ENCODE measurements around the gene GALNT5. TPM values are rescaled to one million over a fixed set of nuclear protein-coding genes. Genes with fewer than 3 reads are reported as not detected.
A peak's percentile ranks its signal among the peaks of the same experiment; 100 is the strongest.

GALNT5 gene
- total RNA-seq, 1 donor from 2014 or later, result 1.7 TPM

DNA sequence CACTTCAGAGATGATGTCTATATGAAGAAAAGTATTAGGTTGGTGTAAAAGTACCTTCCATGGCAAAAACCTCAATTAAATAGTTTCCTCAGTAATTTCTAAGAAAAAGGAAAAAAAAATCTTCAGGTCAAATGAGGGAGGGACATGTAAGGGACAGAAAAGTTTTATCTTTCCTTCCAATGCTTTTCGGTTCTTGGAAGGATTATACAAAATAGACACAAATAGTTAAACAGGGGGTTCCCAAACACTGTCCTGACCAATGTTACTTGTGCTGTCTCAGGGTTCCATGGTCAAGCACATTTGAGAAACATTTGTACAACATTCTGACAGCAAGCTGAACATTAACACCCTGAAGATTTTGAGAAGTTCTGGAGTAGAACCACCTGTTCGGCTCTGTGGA lies 46.1 kb downstream of the GALNT5 start:
- Mint-ChIP-seq H3K4me1 (ENCODE audit: unreplicated experiment) (peaks cover 8% of the 10 kb centered on the region), H3K4me3 (no peak overlapping the region), H3K27me3 (peaks cover 10% of the 10 kb centered on the region), H3K36me3 (no peaks in the 10 kb centered on the region), H3K27ac (no peak overlapping the region), H3K9me3 (no peaks in the 10 kb centered on the region)
- TF ChIP-seq, protein P1, sequence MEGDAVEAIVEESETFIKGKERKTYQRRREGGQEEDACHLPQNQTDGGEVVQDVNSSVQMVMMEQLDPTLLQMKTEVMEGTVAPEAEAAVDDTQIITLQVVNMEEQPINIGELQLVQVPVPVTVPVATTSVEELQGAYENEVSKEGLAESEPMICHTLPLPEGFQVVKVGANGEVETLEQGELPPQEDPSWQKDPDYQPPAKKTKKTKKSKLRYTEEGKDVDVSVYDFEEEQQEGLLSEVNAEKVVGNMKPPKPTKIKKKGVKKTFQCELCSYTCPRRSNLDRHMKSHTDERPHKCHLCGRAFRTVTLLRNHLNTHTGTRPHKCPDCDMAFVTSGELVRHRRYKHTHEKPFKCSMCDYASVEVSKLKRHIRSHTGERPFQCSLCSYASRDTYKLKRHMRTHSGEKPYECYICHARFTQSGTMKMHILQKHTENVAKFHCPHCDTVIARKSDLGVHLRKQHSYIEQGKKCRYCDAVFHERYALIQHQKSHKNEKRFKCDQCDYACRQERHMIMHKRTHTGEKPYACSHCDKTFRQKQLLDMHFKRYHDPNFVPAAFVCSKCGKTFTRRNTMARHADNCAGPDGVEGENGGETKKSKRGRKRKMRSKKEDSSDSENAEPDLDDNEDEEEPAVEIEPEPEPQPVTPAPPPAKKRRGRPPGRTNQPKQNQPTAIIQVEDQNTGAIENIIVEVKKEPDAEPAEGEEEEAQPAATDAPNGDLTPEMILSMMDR (conservative IDR thresholded peaks at IDR 0.05), result no peak
- DNase-seq (ENCODE audit: extremely low spot score, unreplicated experiment), result no peak

DNA sequence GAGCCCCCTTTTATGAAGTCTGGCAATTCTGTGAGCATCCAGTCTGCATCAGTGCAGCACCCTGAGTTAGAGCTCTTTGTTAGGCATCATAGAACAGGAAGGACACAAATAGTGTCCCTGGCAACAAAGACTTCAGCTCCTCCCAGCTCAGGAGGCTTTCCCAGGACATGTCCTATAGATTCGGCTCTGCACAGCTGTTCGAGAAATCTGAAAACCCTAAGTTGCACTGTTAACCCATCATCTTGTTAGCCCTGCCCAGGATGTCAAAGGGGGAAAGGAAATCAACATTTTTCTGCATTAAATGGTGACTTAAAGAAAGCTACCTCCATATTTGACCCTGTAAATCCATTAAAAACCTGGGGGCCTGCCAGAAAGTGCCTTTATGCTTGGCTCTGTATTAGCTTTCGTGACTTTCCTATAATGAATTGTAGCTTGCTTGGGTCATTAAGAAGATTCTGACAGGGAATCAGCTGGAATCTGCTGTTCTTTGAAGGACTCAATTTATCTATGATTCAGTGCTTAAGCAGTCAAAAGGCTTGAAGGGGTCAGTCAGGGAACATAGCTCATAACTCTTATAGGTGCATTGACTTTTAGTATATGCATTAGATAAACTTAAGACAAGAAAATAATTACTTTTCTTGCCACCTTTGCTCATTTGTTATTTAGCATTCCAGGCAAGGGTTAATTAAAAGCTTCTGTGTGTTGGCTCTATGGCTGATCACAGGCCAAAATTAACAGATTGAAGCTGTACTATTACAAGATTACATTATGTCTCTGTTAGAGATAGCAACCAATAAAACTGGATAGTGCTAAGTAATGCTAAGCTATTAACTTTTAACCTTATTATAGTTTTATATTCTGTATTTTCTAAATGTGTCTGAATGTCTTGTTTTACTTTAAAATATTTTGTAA lies 47.6 kb downstream of the GALNT5 start:
- no peaks in the 10 kb centered on the region for H3K36me3 Mint-ChIP-seq
- DNase-seq (ENCODE audit: extremely low spot score, unreplicated experiment), result no peak
- TF ChIP-seq, protein P1 (conservative IDR thresholded peaks at IDR 0.05), result no peak
- H3K4me3 Mint-ChIP-seq, result no peak overlapping the region
- H3K9me3 Mint-ChIP-seq, result no peaks in the 10 kb centered on the region
- peaks cover 10% of the 10 kb centered on the region for H3K27me3 Mint-ChIP-seq
- peaks cover 8% of the 10 kb centered on the region for H3K4me1 Mint-ChIP-seq (ENCODE audit: unreplicated experiment)
- H3K27ac Mint-ChIP-seq, result peak overlapping the region; percentile 1

DNA sequence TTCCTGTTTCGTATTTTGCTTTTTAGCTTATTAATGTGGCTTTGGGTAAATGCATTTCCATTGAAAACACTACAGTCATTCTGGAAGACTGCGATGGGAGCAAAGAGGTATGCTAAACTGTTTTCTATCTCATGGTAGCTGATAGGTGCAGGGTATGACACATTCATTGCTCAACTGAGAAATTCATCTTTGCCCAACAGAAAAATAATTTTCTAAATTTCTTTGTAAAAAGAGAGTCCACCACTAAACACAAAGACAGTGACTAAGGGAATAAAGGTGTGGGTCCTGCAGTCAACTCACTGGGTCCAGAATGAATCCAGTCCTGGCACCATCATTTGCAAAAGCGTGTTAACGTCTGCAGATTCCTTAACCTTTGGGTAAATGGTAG lies 48.2 kb downstream of the GALNT5 start:
- H3K4me3 Mint-ChIP-seq, result no peak overlapping the region
- H3K36me3 Mint-ChIP-seq, result no peaks in the 10 kb centered on the region
- no peak overlapping the region for H3K27ac Mint-ChIP-seq
- H3K4me1 Mint-ChIP-seq (ENCODE audit: unreplicated experiment), result peaks cover 8% of the 10 kb centered on the region
- no peaks in the 10 kb centered on the region for H3K9me3 Mint-ChIP-seq
- DNase-seq (ENCODE audit: extremely low spot score, unreplicated experiment), result no peak
- H3K27me3 Mint-ChIP-seq, result peaks cover 10% of the 10 kb centered on the region
- TF ChIP-seq, protein P1 (conservative IDR thresholded peaks at IDR 0.05), result no peak

DNA sequence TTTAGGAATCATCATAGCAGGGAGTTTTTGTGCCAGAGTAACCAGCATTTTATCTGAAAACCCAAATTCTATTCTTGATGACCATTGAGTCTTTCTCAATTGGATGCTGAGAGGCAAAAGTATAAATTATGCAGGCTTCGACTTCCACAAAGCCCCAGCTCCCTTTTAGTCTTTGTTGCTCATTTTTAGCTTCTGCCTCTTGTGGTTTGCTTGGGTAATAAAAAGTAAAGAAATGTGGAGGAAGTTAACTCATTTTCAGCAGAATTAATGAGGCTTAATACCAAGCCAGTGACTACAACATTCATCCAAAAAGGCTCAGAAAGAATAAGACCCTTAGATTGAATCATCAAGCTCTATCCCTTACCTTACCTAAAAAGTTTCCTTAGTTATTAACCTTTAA lies 49.5 kb downstream of the GALNT5 start:
- Mint-ChIP-seq H3K27ac (no peak overlapping the region), H3K27me3 (peaks cover 10% of the 10 kb centered on the region), H3K36me3 (no peaks in the 10 kb centered on the region), H3K9me3 (no peaks in the 10 kb centered on the region), H3K4me3 (no peak overlapping the region), H3K4me1 (ENCODE audit: unreplicated experiment) (peaks cover 8% of the 10 kb centered on the region)
- no peak for DNase-seq (ENCODE audit: extremely low spot score, unreplicated experiment)
- TF ChIP-seq, protein P1 (conservative IDR thresholded peaks at IDR 0.05), result peak; percentile 54

DNA sequence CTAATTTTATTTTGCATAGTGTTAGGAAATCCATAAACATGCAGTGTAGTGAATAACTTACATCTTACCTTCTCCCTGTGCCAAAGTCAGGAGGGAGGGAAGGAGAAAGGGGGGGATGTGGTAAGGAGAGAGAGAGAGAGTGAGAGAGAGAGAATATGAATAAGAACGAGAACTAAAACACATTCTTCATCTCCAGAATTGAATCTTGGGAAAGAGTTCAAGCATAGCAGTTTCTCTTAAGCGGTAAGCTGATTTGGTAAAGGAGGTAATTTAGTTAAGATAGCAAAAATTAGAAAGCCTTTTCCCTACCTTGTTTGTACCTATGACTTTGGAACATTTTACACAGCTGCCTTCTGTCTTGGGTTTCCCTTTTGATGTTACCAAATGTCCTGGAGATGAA lies 52.4 kb downstream of the GALNT5 start:
- Mint-ChIP-seq H3K4me3 (no peak overlapping the region), H3K36me3 (no peaks in the 10 kb centered on the region), H3K27me3 (peaks cover 4% of the 10 kb centered on the region), H3K27ac (no peak overlapping the region), H3K4me1 (ENCODE audit: unreplicated experiment) (no peaks in the 10 kb centered on the region), H3K9me3 (no peaks in the 10 kb centered on the region)
- TF ChIP-seq, protein P1 (conservative IDR thresholded peaks at IDR 0.05), result no peak
- DNase-seq (ENCODE audit: extremely low spot score, unreplicated experiment), result no peak

All from type B pancreatic cell (in vitro differentiated cells).